EH (cell line): ENCODE results near the gene TNFAIP6.

Experiments used
- DNase-seq: peaks from one replicate; pipeline ENCODE4 v3.0.0-alpha.2; 2015; ENCODE audit warnings: low read depth

Gene TNFAIP6

DNA sequence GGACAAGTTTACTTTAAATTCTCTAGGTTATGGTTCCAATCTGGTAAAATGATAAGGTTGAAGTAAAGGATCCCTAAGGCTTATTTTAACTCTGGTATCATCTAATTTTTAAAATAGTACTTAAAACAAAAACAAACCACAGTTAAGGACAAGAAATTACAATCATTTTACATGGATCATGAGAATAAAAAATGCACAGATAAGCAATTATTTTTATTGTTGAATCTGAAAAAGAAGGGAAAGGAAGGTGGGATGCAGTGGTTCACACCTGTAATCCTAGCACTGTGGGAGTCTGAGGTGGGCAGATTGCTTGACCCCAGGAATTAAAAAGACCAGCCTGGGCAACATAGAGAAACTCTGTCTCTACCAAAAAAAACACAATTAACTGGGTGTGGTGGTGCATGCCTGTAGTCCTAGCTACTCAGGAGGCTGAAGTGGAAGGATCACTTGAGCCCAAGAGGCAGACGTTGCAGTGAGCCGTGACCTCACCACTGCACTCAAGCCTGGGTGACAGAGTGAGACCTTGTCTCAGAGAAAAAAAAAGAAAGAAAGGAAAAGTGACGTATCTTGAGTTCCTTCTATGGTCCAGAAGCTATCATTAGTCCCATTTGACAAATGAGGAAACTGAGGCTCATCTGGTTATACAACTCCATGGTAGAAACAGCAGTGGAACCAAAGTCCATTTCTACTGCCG is 2.5 kb downstream of the TNFAIP6 start:
- no peak for DNase-seq

DNA sequence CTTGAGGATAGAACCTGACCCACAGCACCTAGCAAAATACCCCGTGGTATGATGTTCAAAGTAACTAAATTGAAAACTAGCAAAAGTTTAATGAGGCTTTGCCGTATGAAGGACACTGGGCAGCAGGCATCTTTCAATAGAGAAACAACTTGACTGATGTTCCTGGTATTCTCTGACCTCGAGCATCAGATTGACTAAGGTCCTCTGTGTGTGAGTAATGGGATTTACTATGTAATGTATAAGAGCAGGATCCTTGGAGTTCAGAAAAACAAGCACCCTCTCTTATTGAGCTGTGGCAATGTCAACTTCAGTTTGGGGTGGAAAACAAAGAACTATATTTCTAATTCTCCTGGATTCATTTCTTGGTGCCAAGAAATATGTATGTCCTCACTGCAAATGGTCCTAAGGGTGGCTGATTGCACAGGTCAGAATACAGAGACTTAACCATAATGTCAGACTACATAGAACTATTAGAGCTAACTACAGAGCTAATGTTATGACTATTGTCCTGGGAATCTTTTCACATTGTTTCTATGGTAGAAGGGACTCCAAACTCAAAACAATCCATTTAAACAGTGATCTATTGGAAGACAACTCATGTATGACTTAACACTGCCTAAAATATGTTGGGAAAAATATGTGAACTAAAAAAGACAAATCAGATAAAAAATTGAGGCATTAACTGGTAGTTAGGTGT is 4.4 kb downstream of the TNFAIP6 start:
- DNase-seq: peak; percentile 59

DNA sequence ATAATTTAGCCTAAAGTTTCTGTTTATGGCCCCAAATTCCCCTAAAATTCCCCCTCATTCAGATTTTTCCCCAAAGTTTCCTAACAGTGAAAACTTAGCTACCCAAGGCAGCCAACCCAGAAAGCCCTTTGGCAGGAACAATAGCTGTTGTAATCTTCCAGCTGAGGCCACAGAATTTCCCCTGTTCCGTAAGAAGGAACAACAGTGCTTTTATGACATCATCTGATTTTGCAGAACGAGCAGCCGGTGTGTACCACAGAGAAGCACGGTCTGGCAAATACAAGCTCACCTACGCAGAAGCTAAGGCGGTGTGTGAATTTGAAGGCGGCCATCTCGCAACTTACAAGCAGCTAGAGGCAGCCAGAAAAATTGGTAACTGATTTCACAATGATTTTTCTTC is 6.3 kb downstream of the TNFAIP6 start:
- no peak for DNase-seq

DNA sequence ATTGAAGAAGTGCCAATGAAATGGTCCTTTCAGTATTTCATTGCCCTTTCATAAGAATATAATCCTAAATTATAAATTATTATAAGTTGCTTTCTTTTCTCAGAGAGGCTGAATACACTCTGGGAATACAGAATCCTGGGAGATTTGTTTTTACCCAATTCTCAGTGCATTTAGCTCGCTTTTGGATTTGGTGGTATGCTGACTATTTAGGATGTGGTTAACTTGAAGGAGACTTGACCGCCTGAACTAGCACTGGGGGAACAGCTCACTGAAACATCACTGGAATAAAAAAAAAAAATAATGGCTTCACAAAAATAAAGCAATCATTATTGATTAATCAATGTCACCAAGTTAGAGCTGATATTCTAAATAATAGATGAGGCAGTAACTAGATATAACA is 10.2 kb downstream of the TNFAIP6 start:
- DNase-seq: peak; percentile 69

DNA sequence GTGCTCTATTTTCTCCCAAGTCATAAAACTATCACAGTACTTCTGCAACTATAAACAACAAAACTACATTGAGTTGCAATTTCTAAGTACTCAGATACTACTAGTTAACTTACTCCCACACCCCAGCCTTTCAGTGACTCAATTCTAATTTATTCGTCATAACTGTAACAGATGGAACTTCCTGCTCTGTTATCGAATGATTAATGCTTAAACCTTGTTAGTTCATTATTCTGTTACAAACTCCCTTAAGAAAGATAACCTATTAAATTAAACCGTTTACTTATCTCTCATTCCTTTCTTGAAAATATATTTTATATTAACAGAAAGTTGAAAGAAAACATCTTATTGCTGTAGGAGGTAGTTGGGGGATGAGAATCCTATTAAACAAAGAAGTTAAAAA is 17.0 kb downstream of the TNFAIP6 start:
- peak; percentile 87 for DNase-seq

DNA sequence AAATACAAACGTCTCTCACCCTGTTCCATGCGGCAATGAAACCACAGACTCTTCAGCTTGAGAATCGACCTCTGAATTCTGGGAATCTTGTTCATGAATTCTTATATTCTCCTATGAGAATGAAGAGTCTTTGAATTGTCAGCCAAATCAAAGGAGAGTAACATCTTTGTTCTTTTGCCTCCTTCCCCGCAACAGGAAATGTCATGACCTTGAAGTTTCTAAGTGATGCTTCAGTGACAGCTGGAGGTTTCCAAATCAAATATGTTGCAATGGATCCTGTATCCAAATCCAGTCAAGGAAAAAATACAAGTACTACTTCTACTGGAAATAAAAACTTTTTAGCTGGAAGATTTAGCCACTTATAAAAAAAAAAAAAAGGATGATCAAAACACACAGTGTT is 21.8 kb downstream of the TNFAIP6 start:
- DNase-seq: no peak

DNA sequence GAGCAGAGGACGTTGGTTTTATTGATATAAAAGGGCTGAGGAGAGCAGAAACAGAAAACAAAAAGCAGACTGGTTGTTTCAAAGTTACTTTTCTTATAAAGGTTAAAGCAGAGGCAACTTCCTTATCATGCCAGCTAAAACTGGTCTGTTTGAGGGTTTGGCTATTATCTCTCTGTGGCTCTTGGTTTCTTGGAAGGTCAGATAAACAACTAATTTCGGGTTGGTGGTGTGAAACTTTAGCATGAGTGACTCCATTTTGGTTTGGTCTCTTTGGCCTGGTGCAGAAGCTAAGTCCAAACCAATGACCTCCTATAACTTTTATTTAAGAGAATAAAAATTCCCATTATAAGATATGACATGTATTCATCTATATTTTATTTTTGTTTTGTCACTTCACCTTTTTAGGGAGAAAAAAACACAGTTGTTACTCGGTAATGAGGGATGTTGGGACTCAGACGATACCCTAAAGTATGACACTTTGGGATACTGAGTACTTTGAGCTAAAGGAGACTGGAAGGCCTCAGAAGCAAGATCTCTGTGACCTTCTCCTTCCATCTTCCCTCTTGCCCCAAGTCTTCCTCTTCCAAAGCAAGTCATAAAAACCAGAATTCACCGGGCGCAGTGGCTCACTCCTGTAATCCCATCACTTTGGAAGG is 23.3 kb downstream of the TNFAIP6 start:
- no peak for DNase-seq

DNA sequence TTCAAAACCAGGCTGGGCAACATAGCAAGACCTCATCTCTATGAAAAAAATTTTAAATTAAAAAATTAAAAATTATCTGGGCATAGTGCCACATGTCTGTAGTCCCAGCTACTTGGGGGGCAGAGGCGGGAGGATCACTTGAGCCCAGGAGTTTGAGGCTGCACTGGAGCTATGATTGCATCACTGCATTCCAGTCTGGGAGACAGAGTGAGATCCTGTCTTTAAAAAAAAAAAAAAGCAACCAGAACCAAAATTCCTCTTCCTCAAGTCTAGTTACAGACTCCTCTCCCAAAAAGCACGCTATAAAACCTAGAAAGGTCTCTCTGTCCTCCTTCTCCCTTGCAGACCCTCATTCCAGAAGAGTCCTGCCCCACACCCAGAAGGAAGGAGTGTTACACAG is 23.9 kb downstream of the TNFAIP6 start:
- peak; percentile 79 for DNase-seq

DNA sequence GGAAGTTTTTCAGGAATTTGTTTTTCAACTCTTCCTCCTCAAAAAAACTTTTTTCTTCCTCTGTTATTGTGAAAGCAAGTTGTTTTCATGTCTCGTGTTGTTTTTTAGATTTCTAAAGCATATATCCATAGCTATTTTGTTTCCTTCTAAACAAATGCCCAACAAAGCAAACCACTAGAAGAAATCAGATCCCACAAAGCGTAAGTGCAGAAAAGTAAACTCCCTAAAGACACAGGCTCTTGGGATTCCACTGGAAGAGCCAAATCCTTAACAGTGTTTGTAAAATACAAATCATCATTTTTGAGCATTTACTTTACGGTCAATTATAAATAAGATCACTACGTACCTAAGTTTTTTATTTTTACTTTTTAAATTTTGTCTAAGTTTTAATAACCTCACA is 30.6 kb downstream of the TNFAIP6 start:
- DNase-seq: no peak

DNA sequence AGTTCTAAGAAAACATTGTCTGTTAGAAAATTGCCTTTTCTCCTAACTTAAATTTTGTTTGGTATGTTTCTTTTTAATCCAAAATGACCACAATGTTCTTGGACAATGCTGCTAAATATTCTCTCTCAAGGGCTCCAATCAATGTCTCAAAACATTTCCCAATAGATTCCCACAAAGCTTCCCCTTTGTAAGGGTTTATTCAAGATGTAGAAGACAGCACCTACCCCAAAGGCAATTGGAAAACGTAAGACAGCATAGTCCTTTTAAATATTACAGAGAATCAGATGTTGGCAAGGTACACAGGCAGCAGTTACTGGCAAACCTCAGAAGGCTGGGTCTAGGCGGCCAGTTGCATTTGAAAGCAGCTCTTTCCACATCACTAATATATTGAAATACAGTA is 34.0 kb downstream of the TNFAIP6 start:
- no peak for DNase-seq

DNA sequence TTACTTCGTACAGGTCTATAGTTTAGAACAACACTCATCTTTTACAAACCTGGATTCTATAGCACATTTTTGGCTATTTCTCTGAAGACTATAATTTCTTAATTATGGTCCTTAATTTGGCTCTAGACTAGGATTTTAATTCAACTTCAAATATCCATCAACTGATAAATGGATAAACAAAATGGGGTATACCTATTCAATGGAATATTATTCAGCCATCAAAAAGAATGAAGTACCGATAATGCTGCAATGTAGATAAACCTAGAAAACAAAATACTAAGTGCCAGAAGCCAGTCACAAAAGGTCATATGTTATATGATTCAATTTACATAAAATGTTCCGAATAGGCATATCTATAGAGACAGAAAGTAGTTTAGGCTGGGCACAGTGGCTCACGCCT is 37.1 kb downstream of the TNFAIP6 start:
- no peak for DNase-seq

DNA sequence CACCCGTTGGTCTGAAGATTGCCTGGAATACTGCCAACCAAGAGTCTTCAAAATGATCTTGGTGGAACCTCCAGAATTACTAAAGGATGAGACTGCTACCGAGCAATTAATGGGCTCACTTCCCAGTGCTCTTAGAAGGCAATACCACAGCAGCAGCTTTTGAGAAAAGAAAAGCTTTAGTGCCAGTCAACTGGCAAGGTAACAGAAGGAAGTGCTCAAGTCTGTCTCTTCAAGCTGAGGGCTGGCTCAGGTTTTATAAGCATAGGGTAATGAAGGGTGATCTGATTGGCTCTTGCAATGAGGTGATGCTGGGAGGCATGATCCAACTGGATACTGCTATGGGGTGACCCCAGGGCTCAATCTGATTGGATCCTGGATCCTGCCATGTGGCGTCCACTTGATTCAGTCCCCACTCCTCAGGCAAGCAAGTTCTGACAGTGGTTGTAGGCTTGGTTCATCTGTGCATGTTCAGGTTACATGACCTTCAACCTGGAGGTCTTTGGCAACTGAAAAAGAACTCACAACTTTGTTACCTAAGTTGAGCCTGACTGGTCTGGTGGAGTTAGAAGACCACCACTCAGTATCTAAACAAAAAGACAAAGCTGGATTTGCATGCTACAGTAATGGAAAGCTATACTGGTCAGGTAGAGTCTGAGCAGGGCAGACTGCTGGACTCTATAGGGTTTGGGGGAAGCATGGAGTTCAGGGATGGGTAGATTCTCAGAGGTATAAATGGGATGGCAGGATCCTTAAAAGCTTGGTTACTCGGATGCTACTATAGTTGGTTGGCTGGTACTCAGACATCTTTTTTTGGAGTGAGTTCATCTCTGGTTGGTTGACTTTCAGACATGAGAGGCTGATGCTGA is 38.4 kb downstream of the TNFAIP6 start:
- no peak for DNase-seq

DNA sequence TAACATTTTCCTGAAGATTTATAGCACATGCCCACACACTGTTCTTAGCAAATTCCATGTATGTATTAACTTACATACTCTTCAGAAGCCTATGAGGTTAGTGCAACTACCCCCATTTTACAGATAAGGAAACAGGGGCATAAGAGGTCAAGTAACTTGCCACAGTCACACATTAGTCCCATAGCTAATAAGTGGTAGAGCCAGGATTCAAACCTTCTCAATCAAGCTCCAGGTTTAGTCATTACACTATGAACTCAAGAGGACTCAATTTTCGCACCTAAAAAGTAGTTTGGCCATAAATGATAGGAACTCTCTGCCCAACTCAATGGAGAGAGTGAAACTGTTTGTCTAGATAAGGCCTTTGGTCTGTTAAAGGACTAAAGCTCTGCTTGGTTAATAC is 42.6 kb downstream of the TNFAIP6 start:
- no peak for DNase-seq

DNA sequence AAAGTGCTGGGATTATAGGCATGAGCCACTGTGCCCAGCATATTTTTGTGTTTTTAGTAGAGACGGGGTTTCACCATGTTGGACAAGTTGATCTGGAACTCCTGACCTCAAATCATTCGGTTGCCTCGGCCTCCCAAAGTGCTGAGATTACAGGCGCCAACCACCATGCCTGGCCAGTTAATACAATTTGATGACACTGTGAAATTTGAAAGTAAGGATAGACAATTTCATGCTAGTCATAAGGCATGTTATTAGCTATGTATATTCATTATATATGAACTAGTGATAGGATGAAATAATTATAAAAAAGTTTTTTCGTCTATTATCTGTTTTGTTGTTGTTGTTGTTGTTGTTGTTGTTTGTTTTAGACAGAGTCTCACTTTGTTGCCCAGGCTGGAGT is 43.8 kb downstream of the TNFAIP6 start:
- DNase-seq: no peak

DNA sequence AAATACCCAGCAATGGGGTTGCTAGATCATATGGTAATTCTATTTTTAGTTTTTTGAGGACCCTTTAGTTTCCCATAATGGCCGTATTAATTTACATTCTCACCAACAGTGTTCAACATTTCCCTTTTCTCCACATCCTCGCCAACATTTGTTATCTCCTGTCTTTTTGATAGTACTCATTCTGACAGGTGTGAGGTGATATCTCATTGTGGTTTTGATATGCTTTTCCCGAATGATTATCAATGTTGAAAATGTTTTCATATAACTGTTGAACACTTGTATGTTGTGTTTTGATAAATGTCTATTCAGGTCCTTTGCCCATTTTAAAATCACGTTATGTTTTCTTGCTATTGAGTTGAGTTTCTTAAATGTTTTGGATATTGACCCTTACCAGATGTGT is 46.5 kb downstream of the TNFAIP6 start:
- DNase-seq: no peak

DNA sequence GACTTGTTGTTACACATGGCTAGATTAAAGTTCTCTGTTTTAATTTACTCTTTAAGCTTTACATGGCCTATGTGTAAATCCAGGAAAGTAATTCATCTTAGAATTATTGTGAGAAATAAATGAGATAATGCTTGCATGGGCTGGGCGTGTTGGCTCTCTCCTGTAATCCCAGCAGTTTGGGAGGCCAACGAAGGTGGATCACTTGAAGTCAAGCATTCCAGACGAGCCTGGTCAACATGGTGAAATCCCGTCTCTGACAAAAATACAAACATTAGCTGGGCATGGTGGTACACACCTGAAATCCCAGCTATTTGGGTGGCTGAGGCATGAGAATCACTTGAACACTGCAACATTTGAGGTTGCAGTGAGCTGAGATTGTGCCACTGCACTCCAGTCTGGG is 48.0 kb downstream of the TNFAIP6 start:
- DNase-seq: no peak

DNA sequence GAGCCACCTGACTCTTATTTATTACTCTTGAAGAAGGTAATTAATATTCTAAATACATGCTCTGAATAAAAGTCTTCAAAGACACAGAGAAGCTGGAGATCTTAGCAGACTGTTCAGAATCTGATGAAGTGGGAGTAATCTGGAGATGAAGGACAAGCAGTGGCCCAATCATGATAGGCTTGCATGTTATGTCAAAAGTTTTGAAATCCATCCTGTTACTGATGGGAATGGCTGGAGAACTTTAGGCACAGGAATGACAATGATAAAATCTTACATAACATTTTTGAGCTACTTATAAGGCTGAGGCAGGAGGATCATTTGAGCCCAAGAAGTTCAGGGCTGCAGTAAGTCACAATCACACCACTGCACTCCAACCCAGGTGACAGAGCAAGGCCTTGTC is 49.9 kb downstream of the TNFAIP6 start:
- DNase-seq: peak; percentile 9

DNA sequence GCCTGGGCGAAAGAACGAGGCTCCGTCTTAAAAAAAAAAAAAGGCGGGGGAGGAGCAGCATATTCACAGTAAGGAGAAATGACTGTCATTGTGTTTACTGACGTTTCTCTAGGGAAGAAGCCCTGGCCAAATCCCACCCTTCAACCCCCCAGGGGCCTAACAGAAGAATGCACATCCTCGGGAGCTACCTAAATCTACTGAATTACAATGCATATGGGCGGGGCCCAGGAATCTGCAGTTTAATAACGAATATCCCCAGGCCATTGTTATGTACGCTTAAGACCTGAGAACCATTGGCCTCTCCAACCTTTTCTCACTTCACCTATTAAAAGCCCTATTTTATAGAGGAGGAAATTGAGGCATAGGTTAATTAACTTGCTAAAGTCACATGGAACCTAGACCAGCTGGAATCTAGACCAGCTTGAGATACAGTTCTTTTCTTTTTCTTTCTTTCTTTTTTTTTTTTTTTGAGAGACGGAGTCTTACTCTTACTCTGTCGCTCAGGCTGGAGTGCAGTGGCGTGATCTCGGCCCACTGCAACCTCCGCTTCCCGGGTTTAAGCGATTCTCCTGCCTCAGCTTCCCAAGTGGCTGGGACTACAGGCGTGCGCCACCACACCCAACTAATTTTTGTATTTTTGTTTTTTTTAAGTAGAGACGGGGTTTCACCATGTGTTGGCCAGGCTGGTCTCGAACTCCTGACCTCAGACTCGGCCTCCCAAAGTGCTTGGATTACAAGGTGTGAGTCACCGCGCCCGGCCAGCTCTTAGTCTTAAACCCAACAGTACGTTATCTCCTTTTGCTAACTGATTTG is 51.6 kb downstream of the TNFAIP6 start:
- DNase-seq: no peak

DNA sequence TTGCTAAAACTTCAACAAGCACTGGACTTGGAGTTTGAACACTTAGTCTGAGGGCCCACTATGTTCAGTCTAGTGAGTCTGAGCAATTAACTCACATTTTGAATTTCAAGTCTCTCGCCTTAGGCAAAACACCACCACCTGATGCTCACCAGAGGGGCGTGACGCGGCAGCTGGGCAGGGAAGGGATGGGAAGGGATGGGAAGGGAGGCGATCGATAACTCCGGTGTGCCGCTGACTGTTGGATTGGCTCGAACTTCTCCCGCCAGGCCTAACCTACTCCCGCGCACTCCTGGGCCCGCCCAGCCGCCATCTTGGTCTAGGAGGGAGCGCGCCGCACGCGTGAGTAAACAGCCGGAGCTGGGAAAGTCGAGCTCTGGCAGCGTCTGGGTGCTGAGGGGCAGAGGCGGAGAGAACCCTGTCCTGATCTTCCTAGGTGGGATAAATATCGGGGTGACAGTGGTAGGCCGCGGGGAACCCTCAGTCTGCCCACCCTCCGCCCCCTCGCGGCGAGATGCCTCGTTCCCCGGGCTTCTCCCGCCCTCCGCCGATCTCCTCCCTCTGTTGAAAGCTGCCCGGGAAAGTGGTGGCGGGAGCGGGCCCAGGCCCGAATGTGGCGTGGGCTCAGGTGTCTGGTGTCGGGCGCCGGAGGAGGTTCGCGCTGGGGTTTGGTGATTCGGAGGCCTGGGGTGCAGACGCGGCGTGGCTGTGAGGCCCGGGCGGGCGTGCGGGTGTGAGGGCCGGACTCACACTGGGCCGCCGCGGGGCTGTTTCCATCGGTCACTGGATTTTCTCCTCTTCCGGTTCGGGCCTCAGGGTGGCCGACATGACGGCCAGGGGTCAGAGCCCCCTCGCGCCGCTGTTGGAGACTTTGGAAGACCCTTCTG is 52.5 kb downstream of the TNFAIP6 start, which contains the start of gene RIF1:
Gene RIF1, plus strand, starts transcription at position 302 of the 884 bp plus-strand sequence. Its CDS starts 522 bp downstream, at position 824.
- peak; percentile 92 for DNase-seq

DNA sequence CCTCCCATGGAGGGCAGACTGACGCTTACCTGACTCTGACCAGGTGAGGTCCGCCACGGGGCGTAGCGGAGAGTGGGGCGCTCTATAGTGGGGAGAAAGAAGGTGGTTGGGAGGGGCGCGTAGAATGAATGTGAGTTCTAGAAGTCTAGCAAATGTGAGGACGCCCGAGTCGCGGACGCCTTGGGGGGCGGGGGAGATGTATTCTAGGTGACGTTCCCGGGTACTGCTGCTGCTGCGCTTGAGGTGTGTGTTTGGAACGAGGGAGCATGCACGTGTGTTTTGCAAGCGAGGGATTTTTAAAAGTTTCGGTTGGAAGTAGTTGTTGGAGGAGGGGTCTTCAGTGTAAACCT is 53.1 kb downstream of the TNFAIP6 start:
- DNase-seq: peak; percentile 33

DNA sequence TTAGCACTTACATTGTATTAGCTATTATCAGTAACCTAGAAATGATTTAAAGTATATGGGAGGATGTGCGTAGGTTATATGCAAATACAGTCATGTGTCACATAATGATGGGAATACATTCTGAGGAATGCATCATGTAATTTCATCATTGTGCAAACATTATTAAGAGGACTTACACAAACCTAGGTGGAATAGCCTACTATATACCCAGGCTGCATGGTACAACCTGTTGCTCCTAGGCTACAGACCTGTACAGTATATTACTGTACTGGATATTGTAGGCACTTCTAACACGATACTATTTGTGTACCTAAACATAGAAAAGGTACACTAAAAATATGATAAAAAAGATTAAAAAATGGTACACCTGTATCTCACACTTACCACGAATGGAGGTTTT is 60.3 kb downstream of the TNFAIP6 start:
- no peak for DNase-seq
